ENCODE results near the gene CREBRF.
"Not testable (repeated sequence)": the region's sequence is repeated elsewhere in the genome, so short reads cannot be mapped to it uniquely, and the experiment has no call there.

CREBRF gene

DNA sequence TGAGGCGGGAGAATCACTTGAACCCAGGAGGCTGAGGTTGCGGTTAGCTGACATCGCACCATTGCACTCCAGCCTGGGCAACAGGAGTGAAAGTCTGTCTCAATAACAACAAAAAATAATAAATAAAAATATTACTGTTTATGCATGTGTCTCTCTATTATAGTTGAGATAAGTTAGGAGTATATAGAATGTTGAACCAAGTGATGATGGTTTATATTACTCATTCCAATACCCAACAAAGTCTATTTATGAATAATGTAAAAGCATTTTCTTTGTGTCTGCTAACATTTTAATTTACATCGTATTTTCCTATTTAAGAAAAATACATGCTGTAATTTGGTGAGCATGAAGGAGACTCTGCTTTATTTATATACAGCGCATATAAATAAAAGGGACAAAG, 35.8 kb downstream of the CREBRF start:
- no peak for DNase-seq

DNA sequence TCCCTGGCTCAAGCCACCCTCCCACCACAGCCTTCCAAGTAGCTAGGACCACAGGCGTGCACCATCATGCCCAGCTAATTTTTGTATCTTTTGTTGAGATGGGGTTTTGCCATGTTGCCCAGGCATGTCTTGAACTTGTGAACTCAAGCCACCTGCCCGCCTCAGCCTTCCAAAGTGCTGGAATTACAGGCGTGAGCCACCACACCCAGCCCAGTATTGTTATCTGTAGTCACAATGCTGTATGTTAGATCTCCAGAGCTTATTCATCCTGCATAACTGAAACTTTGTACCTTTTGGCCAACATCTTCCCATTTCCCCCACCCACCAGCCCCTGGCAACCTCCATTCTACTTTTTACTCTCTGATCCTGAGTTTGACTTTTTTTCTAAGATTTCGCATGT, 37.5 kb downstream of the CREBRF start:
- DNase-seq: no peak

- DNase-seq: no peak
Measured at GRCh38 chr5:173094012-173094661, 38.0 kb downstream of the CREBRF start.

DNA sequence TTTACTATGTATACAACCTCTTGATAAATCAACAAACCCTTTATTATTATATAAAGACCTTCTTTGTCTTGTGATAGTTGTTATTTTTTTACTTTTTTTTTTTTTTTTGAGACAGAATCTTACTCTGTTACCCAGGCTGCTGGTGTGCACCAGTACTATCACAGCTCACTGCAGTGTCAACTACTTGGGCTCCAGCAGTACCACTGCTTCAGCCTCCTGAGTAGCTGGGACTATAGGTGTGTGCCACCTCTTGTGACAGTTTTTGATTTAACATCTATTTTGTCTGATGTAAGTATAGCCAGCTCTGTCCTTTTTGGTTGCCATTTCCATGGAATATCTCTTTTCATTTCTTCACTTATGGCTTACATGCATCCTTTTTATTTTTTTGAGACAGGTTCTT, 42.6 kb downstream of the CREBRF start:
- DNase-seq: no peak

GRCh38 chr5:173099461-173099860, 43.3 kb downstream of the CREBRF start:
- DNase-seq: no peak

GRCh38 chr5:173101245-173101644, 45.1 kb downstream of the CREBRF start:
- DNase-seq: no peak

DNA sequence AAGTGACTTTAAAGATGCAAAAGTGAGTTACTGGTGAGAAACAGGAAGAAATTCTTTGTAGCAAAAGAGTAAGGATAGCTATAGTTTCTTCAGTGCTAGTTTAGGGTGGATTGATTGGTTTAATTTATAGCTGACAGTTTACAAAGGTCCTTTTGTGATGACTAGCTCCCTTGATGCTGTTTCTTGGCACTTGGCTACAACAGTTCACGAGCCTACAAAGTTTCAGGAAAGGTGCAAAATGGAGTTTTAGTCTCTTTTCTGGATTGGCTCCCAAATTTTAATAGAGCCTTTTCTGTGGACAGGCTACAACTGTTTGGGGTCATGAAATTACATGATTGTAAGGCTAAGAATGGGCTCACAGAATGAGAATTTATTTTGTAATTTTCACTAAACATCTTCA, 47.3 kb downstream of the CREBRF start:
- DNase-seq: no peak

DNA sequence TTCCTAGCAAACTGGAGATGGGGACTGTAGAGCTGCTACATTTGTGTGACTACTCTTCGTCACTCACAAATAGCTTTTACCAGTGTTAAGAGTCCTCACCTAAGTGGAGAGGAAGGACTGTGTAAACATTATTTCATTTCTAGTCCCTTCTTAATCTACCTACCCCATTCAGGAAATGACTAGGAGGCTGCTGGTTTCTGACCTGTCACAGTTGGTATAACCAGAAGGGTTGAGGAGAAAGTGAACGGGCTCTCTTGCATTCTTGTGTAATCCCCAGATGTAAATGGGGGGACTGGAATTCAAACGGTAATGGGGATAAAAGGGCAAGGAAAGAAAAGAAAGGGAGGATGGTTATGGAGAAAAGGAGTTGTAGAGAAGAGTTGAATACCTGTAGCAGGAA, 52.8 kb downstream of the CREBRF start:
- no peak for DNase-seq

GRCh38 chr5:173114536-173114935, 58.4 kb downstream of the CREBRF start:
- DNase-seq: no peak

DNA sequence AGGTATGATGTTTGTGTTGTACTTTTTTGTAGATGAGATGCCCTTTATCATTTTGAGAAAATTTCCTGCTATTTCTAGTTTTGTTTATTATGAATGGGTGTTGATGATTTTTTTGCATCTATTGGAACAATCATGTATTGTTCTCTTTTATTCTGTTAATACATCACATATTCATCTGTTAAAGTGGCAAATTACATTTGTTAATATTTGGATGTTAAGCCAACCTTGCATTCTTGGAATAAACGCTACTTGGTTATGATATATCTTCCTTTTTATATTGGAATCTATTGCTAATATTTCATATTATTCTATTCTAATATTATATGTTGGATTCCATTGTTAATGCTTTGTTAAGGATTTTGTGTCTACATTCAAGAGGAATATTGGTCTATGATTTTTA, 63.6 kb downstream of the CREBRF start:
- DNase-seq: no peak

GRCh38 chr5:173123416-173123815, 67.3 kb downstream of the CREBRF start:
- DNase-seq: no peak

DNA sequence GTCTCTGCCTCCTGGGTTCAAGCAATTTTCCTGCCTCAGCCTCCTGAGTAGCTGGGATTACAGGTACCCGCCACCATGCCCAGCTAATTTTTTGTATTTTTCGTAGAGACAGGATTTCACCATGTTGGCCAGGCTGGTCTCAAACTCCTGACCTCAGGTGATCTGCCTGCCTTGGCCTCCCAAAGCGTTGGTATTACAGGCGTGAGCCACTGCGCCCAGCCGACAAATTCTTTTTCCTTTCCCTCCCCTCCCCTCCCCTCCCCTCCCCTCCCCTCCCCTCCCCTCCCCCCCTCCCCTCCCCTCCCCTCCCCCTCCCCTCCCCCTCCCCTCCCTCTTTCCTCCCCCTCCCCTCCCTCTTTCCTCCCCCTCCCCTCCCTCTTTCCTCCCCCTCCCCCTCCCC, 76.0 kb downstream of the CREBRF start:
- DNase-seq: not testable (repeated sequence)

DNA sequence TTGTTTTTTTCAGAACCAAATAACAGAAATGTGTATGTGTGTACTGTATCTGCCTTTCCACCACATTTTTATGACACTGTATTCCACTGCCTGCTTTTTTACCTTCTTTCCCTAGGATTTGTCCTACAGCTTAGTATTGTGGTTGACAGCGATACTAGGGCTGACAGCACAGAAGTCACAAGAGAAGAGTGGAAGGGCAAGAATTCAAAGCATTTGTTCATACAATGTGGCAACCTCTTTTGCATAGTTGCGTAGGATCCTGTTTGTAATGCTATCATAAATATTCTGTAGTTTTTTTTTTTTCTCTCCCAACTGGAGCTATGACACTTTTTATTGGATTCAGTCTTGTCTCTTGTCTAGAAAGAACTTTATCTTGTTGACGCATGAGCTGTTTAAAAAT, 82.6 kb downstream of the CREBRF start:
- no peak for DNase-seq

- no peak for DNase-seq
Measured at GRCh38 chr5:173139631-173140030, 83.5 kb downstream of the CREBRF start.

GRCh38 chr5:173140769-173141168, 84.6 kb downstream of the CREBRF start:
- DNase-seq: no peak

DNA sequence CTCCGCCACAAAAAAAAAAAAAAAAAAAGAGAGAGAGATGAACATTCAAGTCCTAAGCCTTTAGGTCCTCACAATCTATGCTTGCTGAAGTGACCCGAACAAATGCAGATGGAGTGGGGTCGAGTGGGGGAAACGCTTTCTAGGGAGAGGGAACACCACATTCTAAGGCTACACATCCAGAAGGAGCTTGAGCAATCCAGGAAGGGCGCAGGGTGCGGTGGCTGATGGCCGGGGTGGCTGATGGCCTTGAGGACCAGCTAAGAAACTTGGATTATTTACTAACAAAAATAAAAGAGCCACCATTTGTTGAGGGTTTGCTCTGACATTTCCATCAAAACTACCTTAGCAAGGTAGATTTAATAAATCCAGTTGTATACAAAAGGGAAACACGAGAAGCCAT, 87.4 kb downstream of the CREBRF start:
- DNase-seq: no peak

DNA sequence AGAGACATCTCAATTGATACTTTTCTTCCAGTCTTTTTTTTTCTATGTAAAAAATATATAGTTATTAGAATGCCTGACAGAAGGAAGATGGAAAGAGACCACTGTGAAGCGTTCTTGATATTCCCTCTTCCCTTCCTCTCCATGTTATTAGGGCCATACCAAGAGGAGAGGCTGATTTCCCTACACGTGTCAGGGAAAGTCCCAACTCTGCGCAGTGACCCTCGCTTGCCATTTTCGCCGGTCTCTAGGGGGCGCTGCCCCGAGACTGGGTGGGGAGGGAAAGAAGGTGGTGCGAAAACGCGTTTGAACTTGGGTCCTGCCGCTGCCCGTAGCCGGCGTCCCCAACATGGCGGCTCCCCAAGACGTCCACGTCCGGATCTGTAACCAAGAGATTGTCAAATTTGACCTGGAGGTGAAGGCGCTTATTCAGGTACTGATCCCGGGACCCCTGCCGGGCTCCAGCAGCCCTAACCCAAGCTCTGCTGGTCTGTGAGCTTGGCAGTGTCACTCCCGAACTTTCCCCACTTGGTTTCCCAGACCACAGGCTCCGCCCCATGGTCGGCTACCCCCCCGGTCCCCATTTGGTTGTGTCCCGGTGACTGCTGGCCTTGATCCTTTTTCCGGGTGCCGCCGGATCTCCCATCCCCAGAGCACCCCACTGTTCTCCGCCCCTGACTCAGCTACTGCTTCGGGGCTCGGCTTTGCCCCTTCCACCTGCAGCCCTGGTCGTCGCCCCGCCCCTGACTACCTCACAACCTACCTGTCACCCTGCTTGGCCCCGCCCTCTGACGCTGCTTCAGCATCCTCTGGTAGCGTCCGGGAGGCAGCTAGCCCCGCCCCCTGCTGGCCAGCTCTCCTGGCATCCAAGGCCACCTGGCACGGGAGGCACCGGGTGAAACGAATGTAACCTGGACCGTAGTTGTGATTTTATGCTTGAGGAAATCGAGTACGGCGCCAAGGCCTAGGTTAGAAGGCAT, 88.3 kb downstream of the CREBRF start, which contains the start of gene BNIP1:
TSS of gene BNIP1 (plus strand) at position 332 of the 977 bp plus-strand sequence. CDS start at position 347, 15 bp downstream.
- peak; percentile 95 for DNase-seq

DNA sequence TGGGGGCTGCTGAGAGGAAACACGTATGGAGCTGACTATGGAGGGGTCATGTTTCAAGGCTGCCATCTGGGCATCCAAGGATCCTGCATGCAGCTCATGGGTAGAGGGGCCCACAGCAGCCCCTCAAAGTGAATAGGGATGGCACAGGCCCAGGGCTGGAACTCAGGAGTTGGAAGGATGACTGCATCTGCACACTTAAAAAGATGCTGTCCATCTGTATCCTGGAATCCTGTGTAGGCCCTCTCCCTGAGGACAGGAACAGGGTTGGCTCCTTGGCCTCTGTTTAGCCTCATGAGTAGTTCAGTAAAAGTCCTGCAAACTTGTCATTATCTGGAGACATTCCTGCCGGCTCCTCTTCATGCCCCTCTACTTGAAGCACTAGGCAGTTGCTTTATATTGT, 92.2 kb downstream of the CREBRF start:
- no peak for DNase-seq

DNA sequence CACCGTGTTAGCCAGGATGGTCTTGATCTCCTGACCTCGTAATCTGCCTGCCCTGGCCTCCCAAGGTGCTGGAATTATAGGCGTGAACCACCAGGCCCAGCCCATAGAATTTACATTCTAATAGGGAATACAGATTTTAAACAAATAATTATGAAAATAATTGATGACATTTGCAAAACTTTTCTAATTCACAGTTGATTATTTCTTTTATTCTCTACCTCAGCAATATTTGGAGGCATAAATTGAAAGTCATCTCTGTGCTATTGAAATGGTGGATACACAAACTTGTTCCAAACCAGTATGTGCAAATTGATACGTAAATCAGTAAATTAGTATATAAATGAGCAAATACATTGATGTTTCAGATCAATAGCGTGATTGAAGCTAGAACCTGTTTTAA, 96.4 kb downstream of the CREBRF start:
- DNase-seq: no peak

DNA sequence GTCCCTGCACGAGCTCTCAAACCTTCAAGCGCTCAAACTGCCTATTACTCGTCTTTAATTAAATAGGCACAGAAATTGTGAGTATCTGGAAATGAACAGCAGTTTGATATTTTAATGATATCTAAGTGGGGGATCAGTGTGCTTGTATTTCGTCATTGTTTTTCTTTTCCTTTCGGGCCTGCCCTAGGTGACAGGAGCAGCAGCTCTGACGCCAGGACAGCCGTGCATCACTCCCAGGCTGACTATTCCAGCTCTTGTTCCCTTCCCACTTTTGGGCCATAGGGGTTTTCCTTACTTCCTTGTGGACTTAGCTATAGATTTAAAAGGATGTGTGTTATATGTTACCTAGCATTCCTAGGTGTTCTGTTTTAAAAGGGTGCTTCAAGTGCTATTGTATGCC, 97.7 kb downstream of the CREBRF start:
- DNase-seq: no peak

DNA sequence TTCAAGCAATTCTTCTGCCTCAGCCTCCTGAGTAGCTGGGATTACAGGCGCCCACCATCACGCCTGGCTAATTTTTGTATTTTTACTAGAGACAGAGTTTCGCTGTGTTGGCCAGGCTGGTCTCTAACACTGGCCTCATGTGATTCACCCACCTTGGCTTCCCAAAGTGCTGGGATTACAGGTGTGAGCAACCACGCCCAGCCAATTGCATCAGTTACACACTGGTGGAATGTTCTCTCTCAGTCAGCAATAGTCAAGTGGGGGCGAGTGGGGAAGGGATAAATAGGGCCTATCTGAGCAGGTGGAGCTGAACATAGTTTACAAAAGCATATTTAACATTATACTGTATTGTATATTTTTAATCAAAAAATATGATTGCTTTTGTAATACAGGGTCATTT, 98.5 kb downstream of the CREBRF start:
- not testable (repeated sequence) for DNase-seq

GRCh38 chr5:173155912-173156311, 99.8 kb downstream of the CREBRF start:
- DNase-seq: no peak

DNA sequence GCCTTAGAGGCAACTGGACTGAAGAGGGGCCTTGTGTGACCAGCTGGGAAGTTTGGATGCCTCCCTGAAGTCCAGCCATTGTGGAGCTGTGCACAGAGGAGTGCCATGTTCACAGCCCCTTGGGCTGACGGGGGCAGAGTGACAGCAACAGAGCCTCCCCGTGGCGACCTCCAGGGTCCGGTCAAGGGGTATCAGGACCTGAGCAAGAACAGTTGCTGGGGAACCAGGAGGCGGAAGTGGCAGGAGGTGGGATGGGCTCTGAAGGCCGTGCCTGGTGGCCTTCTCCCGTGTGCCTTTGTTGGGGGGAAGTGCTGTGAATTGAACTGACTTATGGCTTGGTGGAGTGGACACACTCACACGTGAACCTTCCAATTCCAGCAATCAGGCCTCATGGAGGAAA, 102.2 kb downstream of the CREBRF start:
- no peak for DNase-seq

DNA sequence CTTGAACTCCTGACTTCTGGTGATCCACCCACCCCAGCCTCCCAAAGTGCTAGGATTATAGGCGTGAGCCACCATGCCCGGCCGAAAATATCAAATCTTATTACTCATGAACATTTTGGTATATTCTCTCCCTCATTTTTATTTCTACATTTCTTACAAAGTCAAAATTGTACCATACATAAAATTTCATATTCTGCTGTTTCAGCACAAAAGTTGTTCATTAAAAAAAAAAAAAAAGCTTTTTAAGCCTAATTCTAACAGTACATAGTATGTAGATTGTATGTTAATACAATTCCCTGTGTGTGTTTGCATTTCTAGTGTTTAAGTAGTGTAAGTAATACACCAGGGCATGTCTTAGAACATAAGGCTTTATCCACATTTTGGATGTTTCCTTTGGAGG, 103.1 kb downstream of the CREBRF start:
- no peak for DNase-seq

Data from left hindlimb (tissue), 1 donor.